ENCODE measurements around the gene LEUTX.

GRCh38 chr19:39788244-39788643, 9.6 kb downstream of the LEUTX start:
- TF ChIP-seq CTCF (conservative IDR thresholded peaks at IDR 0.05; ENCODE audit: low read depth in 2 of 2) (no peak), EZH2phosphoT487 (IDR thresholded peaks at IDR 0.05; ENCODE audit: unreplicated experiment) (no peak)
